NCI-H1092 treated with DMSO at 0.1 percent for 48 hours (cell line): ENCODE data around the gene SEC14L1.

Experiments
- DNase-seq: peaks from one replicate; lab custom pipeline; 2025; lab: John Stamatoyannopoulos, UW

SEC14L1 gene

DNA sequence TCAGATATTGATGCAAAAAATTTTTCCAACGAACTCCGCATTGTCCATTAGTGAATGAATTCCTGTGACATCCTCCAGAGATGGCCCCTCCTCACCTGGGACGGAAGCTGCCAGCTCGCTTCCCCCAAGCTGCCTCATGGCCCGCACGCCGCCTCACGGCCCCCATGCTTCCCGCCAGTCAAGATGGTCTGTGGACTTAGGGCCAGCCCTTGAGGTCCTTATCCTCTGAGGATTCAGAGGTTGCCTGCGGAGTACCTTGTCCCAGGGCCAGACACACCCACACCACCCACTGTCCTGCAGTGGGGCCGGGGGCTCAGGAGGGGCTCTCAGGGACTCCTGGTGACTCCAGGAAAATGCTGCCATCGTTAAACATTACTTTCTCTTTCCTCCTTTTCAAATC, 73.6 kb downstream of the SEC14L1 start:
- no peak for DNase-seq

DNA sequence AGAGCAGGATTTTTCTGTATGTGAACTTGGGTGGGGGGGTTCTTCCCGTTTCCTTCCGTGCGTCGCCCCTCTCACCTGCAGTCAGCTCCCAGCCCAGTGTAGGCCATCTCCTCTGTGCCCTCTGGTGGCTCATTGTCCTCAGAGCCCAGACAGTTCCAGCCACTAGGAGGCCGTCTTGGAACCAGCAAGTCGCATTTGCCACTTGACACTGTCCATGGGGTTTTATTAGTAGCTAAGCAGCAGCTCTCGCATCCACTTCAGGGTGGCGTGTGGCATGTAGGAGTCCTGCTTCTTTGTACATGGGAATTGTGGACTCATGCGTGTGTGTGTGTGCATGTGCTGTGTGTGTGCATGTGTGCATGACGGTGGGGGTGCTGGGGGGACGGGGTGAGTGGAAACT, 74.0 kb downstream of the SEC14L1 start:
- DNase-seq, result peak; percentile 10

DNA sequence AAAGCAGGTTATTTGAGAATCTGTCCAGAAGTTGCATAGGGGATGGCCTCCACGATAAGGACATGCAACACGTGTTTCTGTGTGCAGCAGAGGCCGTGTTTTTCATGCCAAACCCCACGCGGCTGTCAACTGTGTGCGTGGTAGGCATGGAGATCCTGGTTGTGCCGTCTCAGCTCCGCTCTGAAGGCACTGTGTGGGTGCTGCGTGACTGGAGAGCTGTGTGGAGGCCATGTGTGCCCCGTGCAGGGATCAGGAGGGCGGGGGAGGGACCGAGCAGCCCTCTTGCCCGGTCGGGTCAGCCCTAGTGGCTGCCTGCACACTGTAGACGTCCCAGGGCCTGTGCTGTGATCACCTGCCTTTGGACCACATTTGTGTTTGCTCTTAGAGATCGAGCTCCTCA, 74.5 kb downstream of the SEC14L1 start:
- no peak for DNase-seq

DNA sequence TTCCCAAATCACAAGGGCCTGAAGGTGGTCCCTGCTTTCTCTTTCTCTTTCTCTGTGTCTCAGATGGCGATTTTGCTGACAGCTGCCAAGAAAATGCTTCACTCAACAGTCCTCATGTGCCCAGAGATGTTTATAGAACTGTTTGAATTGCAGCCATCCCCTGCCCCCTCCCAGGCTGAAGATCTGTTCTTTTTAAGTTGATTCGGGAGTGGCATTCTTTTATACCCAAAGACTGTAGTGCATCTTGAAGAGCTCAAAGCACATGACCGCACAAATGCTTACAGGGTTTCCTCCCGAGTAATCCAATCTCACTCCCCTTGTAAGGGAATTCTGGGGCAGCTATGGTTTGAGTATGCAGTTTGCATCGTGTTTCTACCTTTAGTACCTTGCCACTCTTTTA, 75.7 kb downstream of the SEC14L1 start:
- peak; percentile 11 for DNase-seq

DNA sequence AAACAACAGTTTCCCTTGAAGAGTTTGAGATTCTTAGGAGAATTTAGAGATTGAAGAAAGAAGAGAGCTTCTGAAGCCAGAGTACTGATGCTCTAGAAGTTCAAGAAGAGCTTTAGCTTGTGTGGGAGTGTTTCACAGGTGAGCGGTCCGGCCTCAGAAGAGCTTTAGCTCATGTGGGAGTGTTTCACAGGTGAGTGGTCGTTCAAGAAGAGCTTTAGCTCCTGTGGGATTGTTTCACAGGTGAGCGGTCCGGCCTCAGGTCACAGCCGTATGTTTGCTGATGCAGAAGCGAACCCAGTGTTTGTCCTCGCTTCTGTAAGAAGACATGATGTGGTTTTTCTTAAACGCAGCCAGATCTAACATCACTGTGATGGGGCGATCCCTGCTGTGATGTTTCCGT, 76.4 kb downstream of the SEC14L1 start:
- DNase-seq, result no peak

DNA sequence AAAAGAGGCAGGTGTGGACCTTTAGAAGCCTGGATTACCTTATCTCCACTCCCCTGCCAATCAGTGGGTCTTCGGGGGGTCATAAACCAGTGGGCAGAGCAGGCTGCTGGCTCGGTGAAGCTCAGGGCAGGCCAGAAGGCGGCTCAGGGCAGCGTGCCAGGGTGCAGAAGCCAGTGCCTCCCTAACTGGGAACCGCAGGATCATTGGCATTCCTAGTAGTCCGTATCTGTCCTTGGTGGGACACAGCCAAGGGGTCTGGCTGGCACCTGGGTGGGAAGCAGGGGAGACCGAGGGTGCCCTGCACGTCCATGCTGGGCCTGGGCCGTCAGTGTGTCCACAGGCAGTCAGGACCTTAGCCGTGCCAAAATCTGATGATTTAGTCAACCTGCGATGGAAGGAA, 76.8 kb downstream of the SEC14L1 start:
- peak; percentile 17 for DNase-seq

DNA sequence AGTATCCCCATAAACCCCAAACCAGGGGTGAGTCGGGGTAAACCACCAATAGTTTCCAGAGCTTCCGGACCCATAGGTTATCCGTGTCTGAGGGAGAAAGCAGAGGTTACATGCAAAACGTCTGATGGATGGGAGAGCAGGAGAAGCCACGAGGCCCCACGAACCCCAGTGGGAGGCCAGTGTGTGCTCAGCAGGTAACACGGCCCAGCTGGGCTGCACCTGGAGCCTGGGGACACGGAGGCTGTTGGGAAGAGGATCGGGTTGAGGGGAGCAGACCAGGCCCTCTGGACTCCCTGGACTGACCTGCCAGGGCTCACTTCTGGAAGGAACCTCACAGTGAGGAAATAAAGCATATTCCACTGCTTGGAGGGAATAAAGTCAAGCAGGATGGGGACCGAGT, 78.1 kb downstream of the SEC14L1 start:
- no peak for DNase-seq

DNA sequence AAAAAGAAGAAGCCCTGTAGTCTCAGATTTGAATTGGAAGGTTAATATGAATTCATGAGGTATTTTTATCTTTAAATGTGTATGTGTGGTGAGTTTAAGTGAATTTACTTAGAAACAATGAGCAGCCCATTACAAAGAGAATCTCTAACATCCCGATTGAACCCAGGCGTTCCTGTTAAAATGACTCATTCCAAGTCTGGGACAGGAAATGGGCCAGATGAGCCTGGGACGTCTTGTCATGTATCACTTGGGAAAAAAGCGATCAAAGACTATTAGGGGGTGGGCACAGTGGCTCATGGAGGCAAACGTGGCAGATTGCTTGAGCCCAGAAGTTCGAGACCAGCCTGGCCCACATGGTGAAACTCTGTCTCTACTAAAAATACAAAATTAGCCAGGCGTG, 81.6 kb downstream of the SEC14L1 start:
- DNase-seq, result no peak

DNA sequence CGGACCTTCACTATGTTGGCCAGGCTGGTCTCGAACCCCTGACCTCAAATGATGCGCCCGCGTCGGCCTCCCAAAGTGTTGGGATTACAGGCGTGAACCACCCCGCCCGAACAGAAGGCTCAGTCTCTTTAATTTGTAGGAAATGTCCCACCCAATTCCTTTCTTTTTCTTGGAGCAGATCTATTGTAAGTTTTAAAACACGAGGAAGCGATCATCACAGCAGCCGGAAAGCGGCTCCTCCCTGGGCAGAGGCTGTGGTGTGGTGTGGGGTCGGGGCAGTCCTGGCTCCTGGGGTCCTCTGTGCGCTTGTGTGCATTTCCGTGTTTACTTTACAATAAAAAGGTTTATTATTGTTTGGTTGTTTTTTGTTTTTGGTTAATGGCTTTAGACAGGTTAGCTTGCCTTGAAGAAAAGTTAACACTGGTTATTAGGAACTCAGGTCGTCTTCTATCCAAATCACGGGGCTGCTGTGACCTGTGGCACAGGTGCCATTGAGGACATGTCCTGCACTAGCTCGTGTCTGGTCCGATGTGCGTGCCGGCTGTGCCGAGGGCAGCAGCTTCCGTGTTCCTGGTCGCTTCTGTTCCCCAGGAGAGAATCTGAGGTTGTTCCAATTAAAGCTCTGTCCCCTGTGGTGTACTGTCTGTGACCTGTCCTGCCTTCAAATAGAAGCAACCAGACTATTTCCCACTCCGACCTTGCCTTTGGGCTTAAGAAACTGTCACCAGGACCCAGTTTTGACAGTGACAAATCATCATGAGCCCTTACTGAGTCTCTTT, 83.1 kb downstream of the SEC14L1 start:
- no peak for DNase-seq

DNA sequence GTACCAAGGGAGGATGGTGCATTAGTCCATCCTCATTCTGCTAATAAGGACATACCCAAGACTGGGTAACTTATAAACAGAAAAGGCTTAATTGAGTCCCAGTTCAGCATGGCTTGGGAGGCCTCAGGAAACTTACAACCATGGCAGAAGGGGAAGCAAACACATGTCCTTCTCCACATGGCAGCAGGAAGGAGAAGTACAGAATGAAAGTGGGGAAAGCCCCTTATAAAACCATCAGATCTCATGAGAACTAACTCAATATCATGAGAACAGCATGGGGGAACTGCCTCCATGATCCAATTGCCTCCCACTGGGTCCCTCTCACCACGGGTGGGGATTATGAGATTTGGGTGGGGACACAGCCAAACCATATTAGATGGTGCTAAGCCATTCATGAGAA, 84.5 kb downstream of the SEC14L1 start:
- DNase-seq, result no peak

DNA sequence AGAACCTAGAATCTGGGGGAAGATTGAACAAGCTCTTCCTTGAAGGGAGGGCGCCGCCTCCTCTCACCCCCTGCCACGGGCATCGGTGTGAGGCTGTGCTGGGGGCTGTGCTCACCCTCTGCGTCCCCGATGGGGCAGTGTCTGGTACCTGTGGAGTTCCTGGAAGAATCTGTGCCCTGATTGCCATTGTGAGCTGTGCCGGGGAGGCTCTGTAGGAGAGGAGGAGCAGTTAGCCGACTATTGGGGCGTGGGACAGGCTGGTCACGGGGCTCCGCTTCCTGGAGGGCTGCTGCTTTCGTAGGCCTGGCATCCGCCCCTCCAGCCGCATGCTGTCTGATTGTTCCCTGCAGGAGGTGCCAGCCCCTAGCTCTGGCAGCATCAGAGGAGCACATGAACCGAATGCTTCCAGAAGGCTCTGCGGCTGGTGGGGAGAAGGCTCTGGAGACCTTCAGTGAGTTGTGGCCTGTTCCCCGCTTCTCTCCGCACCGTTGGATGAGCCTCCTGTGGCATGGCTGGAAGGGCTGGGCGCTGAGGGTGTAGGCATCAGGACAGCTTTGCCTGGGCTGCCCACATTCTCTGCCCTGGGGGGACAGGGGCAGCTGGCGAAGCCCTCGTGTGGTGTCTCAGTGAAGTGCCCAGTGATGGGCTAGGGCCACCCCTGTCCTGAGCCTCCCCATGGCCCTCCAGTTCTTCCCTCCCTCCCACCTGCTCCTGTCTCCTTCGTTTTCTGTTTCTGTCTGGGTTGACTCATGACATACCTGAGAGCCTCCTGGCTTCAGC, 86.9 kb downstream of the SEC14L1 start:
- no peak for DNase-seq

DNA sequence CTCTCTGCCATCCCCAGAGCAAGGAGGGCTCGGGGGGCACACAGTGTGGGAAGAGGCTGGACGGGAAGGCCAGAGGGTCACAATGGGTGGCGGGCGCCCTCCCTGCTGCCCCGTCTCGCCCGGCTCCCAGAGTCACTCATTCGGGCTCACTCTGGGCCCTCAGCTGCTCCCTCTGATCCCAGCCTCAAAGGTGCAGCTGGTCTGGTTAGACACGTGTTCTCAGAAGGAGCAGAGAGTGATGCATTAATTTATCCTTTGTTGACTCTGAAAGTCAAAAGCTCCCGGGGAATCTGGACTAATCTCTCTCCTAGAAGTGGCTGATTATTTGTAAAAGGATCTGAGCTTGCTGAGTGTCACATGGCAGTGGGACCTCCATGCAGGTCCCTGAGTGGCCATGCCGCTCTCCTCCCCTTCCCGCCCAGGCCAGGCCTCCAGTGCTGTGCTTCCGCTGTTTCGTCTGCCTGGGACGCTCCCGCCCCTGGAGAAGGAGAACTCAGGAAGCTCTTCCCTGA, 87.5 kb downstream of the SEC14L1 start:
- DNase-seq, result no peak

DNA sequence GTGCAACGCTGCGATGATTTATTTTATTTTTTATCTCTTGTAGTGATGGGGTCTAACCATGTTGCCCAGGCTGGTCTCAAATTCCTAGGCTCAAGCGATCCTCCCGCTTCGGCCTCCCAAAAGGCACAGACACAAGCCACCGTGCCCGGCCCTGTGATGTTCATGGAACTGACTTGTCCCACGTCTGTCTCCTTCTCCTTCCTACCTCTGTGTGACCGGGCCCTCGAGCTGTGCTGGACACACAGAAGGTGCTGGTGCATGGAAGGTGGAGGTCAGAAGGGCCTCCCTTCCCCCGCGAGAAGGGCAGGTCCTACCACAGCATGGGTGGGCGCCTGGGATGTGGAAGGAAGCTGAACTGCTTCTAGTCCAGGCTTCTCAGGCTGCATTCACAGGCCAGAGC, 88.0 kb downstream of the SEC14L1 start:
- no peak for DNase-seq

DNA sequence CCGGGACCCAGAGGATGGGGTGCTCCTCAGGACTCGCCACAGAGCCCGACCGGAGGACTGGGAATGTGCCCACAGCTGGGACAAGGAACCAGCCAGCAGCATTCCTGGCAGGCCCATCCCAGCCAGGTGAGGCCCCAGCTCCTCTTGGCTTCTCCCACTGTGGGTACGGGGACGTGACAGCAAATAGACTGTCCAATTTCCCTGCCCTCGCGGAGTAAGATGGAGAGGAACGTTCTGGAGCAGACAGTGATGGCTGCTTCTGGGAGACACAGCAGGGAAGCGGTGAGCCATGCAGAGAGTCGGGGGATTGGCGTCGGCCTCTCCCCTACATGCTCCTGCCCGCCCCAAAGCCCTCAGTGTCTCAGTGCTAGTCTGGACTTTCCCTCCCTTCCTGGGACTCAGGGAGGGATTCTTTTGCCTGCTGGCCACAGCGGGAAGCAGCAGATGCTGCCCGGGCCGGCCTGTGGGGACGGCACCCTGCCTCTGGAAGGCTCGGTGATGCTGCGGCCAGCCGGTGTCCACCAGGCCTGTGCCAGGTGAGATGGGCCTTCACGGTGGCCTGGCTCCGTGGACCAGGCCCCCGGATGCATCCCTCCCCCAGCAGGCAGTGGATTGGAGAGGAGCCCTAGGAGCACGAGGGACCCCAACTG, 89.1 kb downstream of the SEC14L1 start:
- DNase-seq, result no peak

DNA sequence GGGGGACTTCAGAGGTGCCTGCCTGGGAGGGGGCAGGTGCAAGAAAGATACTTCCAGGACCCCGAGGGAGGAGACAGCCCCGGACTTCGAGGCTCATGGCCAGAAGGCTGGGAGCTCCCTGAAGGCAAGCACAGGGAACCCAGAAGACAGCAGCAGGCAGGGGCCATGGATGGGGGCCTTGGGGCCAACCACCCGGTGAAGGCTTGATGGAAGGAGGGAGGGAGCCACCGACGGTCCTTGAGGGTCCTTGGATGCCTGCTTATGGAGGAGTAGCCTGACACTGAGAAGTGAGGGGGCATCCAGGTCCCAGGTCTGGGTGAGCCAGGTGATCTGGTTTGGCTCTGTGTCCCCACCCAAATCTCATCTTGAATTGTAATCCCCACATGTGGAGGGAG, 89.7 kb downstream of the SEC14L1 start:
- DNase-seq, result no peak

DNA sequence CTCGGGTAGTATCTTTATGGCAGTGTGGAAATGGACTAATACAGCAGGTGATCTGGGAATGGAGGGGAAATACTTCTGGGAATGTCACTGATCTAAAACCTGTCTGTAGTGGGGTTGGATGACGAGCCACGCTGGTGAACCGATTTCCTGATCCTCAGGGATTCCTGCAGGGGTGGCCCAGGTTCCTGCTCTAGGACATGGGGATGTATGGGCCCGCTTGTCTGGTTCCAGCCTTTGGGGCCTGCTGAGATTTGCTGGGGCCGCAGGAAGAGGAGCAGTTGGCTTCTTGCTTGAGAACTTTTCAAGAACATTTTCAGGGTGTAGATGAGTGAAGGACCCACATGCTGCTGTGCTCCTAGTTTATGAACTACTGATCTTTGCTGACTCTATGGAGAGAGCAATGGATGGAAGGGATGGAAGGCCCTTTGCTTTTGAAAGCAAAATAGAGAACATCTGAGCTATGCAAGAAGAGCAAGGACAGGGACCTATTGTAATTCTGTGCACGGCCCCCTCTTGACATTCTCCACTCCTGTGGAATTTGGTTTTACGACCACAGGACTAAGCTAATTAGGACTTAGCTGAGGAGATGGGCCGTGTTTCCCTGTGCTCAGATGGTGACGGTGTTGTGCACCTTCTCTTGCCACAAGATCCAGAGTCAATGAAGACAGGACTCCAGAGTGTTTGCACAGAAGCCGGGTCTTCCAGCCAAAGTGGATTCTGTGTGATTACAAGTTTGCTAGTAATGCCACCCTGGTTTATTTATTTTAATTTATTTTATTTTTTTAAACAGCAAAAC, 90.5 kb downstream of the SEC14L1 start:
- DNase-seq, result no peak

DNA sequence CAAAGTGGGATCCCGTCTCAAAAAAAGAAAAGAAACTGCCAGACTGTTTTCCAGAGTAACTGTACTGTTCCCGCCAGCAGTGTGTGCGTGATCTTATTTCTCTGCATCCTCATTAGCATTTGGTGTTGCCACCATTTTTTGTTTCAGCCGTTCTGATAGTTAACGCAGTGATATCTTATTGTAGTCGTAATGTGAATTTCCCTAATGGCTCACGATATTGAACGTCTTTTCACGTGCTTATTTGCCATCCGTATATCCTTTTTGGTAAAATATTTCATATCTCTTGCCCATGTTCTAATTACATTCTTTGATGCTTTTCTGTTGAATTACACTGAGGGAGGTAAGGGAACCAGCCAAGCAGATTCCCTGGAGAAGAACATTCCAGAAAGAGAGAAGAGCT, 92.4 kb downstream of the SEC14L1 start:
- DNase-seq, result no peak

DNA sequence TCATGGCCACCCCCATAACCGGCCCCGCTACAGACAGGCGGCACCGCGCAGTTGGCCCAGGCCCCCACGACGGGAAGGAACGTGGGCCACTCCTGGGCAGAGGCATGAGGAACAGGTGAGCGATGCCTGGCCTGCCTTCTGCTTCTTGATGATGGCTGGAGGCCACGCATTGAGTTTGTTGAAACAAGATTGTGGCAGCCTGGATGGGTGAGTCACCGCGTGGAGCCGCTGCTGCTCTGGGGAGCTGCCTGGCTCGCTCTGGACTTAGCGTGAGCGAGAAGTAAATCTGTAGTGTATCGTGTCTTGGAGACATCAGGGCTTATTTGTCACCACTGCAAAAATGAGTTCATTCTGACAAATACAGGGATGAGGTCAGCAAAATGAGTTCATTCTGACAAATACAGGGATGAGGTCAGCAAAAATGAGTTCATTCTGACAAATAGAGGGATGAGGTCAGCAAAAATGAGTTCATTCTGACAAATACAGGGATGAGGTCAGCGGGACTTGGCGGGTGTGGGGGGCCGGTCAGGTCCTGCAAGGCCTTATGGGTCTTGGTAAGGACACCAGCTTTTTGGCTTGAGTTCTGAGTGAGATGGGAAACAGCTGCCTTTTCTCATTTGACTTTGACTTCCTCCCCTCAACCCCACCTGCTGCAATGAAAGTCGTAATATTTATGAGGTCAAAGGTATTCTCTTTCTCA, 93.0 kb downstream of the SEC14L1 start:
- DNase-seq, result no peak

DNA sequence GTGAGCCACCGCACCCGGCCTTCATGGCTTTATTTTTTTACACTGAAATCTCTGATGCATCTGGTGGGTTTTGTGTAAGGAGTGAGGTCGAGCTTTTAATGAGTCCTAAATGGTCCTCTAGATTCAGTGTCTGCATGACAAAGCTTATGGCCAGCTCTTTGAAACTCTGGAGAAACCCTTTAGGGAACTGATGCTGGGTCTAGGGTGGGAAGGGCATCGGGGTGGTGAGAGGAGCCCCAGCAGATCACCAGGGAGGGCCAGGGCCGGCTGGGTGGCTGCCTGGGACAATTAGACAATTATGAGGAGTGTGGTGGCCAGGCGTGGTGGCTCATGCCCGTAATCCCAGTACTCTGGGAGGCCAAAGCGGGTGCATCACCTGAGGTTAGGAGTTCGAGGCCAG, 93.9 kb downstream of the SEC14L1 start:
- DNase-seq, result no peak

DNA sequence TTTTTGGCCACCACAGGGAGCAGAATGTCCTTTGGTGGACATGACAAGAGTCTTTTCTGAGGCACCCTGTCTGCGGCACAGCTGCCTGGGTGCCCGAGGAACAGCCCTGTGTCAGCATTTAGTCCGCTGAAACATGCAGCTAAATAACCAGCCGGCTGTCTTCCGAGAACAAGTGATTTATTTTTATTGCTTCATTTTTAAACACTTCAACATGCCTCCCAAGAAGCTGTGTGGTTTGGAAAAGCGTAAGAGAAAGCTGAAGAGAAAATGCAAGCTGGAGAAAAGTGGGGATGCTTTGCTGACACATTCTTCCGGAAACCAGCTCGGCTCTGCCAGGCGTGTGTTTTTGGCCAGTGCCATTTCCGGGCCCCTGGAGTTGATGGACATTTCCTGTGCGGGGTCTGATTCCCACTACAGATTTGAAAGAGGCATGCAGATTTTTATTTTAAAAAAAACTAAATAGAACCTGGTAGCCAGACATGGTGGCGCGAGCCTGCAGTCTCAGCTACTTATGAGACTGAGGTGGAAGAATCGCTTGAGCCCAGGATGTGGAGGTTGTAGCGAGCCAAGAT, 94.7 kb downstream of the SEC14L1 start:
- DNase-seq, result no peak
